Activated CD8-positive, alpha-beta memory T cell treated with anti-CD3 and anti-CD28 coated beads, Interleukin-2, amount 10 ng/mL, durations not matched to agents 7 days and 5 days (primary cell): ENCODE measurements around the gene CDK11A. TPM values are rescaled to one million over a fixed set of nuclear protein-coding genes. Genes with fewer than 3 reads are reported as not detected.
"Not testable (repeated sequence)": the region's sequence is repeated elsewhere in the genome, so short reads cannot be mapped to it uniquely, and the experiment has no call there.

Experiments
- ATAC-seq: fragments of 150-1000 bp; cut with Tn5 transposase; one replicate; pipeline ENCODE4 v1.10.0; 2021; ENCODE audit warnings: moderate library complexity
- CTCF ChIA-PET: fragments of 350-600 bp; sonication (Branson Sonifier 250); formaldehyde crosslinking; loops from one replicate; lab custom pipeline; 2021; ENCODE audit warnings: antibody characterized with exemption; lab: Charles Lee
- DNase-seq: peaks from one replicate; pipeline ENCODE4 v3.0.0-alpha.2; 2020
- H3K27ac Mint-ChIP-seq: one replicate; pipeline ENCODE4 v1.8.0; 2021; ENCODE audit warnings: mild to moderate bottlenecking, mixed read lengths
- H3K27me3 Mint-ChIP-seq: one replicate; pipeline ENCODE4 v1.8.0; 2021; ENCODE audit warnings: mixed read lengths
- H3K36me3 Mint-ChIP-seq: one replicate; pipeline ENCODE4 v1.8.0; 2021; ENCODE audit warnings: mild to moderate bottlenecking, mixed read lengths
- H3K4me1 Mint-ChIP-seq: one replicate; pipeline ENCODE4 v1.8.0; 2021; ENCODE audit warnings: mixed read lengths
- H3K4me3 Mint-ChIP-seq: one replicate; pipeline ENCODE4 v1.8.0; 2021; ENCODE audit warnings: mild to moderate bottlenecking, moderate library complexity, mixed read lengths
- H3K9me3 Mint-ChIP-seq: one replicate; pipeline ENCODE4 v1.8.0; 2022; ENCODE audit warnings: low read depth, mixed read lengths
- total RNA-seq, 2 experiments: library from RNA; stranded (reverse); gene quantifications; one replicate each; pipeline ENCODE4 v1.2.3, GENCODE V29; 2021

CDK11A gene
- total RNA-seq, 2 experiments from 2014 or later: 80.5 to 100 TPM

DNA sequence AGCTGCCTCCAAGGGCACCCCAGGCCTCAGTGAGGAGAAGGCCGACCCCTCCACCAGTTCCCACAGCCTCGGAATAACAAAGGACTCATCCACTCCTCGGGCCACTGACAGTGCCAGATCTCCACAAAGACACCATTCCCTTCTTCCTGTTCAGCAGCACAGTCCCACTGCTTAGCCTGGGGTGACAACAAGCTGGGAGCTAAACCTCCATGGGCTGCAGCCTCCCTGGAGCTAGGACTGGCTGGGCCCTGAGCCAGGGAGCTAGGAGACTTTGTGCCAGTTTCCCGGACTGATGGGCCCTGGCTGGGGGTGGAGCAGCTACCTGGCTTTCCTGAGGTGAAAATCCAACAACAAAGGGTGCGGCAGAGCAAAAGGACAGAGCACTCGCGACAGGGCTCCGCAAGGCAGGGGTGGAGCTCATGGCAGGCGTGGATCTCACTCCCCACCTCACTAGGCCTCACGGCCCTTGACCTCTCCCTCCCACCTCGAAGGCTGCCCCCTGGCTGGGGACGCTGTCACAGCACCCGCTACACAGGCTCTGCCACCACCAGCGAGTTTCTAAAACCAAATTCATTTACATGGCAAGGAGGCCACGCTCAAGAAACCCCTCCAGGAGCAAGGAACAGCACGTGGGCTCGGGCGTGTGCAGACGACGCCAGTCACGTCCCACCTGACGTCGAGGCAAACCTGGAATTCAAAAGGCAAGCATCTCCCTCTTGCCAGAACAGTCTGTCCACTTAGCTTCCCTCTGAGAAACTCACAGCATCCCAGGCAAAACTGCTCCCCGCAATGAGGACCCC is 45.4 kb downstream of the CDK11A start:
- Mint-ChIP-seq H3K27ac (peak overlapping the region; percentile 94), H3K27me3 (no peaks in the 10 kb centered on the region), H3K4me3 (peak overlapping the region; percentile 76), H3K9me3 (no peaks in the 10 kb centered on the region), H3K36me3 (peaks cover 4% of the 10 kb centered on the region), H3K4me1 (peaks cover 27% of the 10 kb centered on the region)
- DNase-seq (peak; percentile 74), ATAC-seq (peak; percentile 40)
- CTCF ChIA-PET: interaction anchor here (0.7 to 2.3 kb wide), 11 partner anchors 9 to 304 kb away, joined by 3 to 7 read pairs (median 4); partner anchors contain the start of gene AURKAIP1

DNA sequence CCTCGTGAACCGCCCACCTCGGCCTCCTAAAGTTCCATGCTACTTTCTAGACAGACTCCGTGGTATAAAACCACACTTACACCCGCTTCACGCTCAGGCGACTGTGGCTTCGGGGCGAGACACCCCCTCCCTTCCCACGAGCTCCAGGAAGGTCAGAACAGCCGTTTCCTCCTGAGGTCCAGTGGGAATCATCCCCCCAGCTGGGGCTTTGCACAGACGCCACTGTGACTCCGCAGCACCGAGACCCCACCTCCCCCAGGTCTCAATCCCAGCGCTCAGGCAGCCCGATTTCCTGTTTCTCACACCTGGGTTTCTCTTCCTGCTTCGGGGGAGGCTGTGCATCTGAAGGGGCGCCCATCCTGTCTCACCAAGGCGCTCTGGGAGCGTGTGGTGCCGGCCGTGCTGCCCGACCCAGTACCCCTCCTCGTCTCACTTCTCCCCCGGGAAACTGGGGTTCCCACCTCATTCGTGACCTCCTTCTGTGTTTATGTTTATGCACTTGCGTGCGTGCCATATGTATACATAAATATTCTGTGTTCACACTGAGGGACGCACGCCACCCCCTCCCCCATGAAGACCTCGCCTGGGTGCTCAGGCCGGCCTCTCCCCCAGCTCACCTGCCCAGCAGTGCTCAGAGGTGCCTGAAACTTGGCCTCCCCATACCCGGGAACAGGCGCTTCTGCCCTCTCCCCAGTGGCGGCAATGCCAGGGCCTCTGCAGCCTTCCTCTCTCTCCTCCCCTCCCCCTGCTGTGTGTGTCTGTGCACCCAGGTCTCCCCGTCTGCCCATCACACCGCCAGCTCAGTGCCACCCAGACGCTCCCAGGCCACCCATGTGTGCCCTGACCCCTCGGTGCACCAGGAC is 46.2 kb downstream of the CDK11A start:
- Mint-ChIP-seq H3K4me1 (peaks cover 27% of the 10 kb centered on the region), H3K36me3 (peaks cover 6% of the 10 kb centered on the region), H3K4me3 (peak overlapping the region; percentile 76), H3K27me3 (no peaks in the 10 kb centered on the region), H3K27ac (peak overlapping the region; percentile 94), H3K9me3 (no peaks in the 10 kb centered on the region)
- ATAC-seq (peak; percentile 60), DNase-seq (peak; percentile 67)
- CTCF ChIA-PET: interaction anchor here (0.7 to 2.3 kb wide), 13 partner anchors 9 to 303 kb away, joined by 3 to 7 read pairs (median 4); partner anchors contain the start of gene AURKAIP1

DNA sequence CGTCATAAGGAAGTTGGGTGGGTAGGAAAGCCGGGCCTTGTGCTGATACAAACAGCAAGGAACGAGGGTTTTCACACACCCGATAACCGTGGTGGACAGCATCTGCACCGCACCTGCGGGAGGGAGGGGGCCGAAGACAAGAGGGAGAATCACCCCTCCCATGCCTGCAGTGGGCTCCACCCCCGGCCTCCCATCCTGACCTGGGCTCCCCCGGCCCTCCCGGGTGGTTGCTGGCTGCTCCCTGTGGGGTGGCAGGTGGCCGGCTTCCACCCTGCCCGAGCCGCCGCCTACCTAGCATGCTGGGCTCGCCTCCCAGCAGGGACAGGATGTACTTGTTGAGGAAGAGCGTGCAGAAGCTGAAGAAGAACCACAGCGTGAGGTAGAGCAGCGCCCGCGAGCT is 48.1 kb downstream of the CDK11A start:
- peaks cover 12% of the 10 kb centered on the region for H3K36me3 Mint-ChIP-seq
- H3K27ac Mint-ChIP-seq, DNase-seq, CTCF ChIA-PET, H3K27me3 Mint-ChIP-seq, H3K4me3 Mint-ChIP-seq, H3K9me3 Mint-ChIP-seq: not testable (repeated sequence)
- peaks cover 27% of the 10 kb centered on the region for H3K4me1 Mint-ChIP-seq
- peak; percentile 29 for ATAC-seq

DNA sequence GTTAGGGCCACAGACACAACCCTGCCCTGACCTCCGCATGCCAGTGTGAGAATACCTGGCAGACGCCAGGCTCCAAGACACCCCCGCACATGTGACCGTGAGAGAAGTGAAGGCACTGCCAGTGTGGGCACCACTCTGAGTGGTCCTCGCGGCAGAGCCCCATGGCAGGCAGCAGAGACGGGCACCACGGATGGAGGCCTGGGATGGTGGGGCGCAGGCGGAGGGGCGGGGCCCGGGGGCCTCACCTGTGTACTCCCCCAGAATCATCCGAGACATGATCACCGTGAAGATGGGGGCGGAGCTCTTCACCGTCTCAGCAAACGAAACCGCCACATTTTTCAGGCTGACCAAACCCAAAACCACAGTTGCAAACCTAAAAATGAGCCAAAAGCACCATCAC is 48.9 kb downstream of the CDK11A start:
- ATAC-seq: peak; percentile 25
- H3K4me3 Mint-ChIP-seq, CTCF ChIA-PET, H3K27me3 Mint-ChIP-seq, H3K9me3 Mint-ChIP-seq, DNase-seq: not testable (repeated sequence)
- Mint-ChIP-seq H3K36me3 (peaks cover 14% of the 10 kb centered on the region), H3K27ac (peak overlapping the region; percentile 36), H3K4me1 (peaks cover 27% of the 10 kb centered on the region)

GRCh38 chr1:1674806-1675205 is 49.4 kb downstream of the CDK11A start:
- peak overlapping the region; percentile 80 for H3K27ac Mint-ChIP-seq
- H3K27me3 Mint-ChIP-seq, H3K4me3 Mint-ChIP-seq, H3K9me3 Mint-ChIP-seq, DNase-seq, CTCF ChIA-PET, ATAC-seq: not testable (repeated sequence)
- peaks cover 14% of the 10 kb centered on the region for H3K36me3 Mint-ChIP-seq
- peaks cover 29% of the 10 kb centered on the region for H3K4me1 Mint-ChIP-seq

DNA sequence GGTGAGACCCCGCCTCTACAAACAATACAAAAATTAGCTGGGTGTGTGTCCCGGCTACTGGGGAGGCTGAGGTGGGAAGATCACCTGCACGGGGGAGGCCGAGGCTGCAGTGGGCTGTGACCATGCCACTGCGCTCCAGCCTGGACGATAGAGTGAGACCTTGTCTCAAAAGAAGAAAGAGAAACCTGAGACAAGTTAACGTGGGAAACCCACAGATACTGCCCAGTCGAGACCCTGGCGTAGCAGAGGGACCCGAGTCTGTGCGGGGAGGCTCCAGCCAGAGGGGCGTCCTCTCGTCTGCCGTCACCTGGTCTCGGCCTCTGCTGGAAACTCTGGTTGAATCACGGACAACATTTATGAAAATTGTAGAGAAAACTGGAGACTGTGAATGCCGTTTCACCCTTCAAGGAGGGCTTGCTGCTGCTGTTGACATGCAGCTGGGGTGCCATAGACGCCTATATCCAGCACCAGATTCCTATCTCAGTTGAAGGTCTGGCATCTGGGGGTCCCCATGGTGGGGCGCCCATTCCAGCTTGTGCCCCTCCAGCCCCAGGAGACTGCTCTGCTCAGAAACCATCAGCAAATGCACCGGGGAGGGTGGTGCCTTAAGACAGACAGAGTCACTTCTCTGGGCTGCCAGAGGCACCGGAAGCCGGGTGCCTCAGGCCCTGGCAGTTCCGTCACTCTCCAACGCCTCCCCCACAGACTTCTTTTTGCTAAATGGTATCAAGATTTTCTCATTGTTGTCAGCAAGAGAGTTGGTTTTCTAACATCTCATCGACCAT is 51.8 kb downstream of the CDK11A start:
- CTCF ChIA-PET: no interaction called here
- Mint-ChIP-seq H3K27me3 (no peaks in the 10 kb centered on the region), H3K9me3 (no peaks in the 10 kb centered on the region), H3K27ac (no peak overlapping the region), H3K4me3 (no peak overlapping the region), H3K36me3 (peaks cover 21% of the 10 kb centered on the region), H3K4me1 (peaks cover 12% of the 10 kb centered on the region)
- ATAC-seq: no peak
- DNase-seq: no peak

GRCh38 chr1:1671365-1672119 is 52.6 kb downstream of the CDK11A start:
- CTCF ChIA-PET: no interaction called here
- no peaks in the 10 kb centered on the region for H3K27me3 Mint-ChIP-seq
- no peak overlapping the region for H3K4me3 Mint-ChIP-seq
- DNase-seq (no peak), ATAC-seq (no peak)
- H3K9me3 Mint-ChIP-seq: no peaks in the 10 kb centered on the region
- H3K36me3 Mint-ChIP-seq: peaks cover 22% of the 10 kb centered on the region
- H3K27ac Mint-ChIP-seq: no peak overlapping the region
- peaks cover 10% of the 10 kb centered on the region for H3K4me1 Mint-ChIP-seq

DNA sequence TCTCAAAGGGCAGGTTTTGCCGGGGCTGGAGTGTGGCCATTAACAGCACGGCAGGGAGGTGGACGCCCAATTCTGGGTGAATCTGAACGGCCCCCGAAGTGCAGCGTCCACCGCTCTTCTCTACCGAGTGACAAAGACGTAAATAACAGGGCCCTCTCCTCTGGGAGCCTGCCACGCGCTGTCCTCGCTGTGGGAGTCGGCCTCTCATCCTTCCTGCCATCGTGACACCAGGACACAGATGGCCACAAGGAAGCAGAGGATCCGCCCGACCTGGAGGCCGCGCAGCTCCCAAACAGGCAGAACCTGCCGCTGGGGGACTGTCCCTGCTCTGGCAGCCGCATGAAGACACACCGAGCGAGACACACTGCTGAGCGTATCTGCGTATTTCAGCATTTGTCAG is 53.3 kb downstream of the CDK11A start:
- Mint-ChIP-seq H3K4me1 (peaks cover 10% of the 10 kb centered on the region), H3K36me3 (peaks cover 22% of the 10 kb centered on the region), H3K27me3 (no peaks in the 10 kb centered on the region), H3K4me3 (no peak overlapping the region), H3K9me3 (no peaks in the 10 kb centered on the region), H3K27ac (no peak overlapping the region)
- CTCF ChIA-PET: no interaction called here
- DNase-seq (no peak), ATAC-seq (no peak)

GRCh38 chr1:1669468-1670440 is 54.4 kb downstream of the CDK11A start:
- no peak overlapping the region for H3K27ac Mint-ChIP-seq
- CTCF ChIA-PET: interaction anchor here (1.0 kb wide), 1 partner anchor 9 kb away, joined by 4 read pairs; no protein-coding TSS in a partner anchor
- H3K4me3 Mint-ChIP-seq: no peak overlapping the region
- peaks cover 25% of the 10 kb centered on the region for H3K36me3 Mint-ChIP-seq
- no peak for DNase-seq
- no peak for ATAC-seq
- peaks cover 8% of the 10 kb centered on the region for H3K4me1 Mint-ChIP-seq
- H3K27me3 Mint-ChIP-seq: no peaks in the 10 kb centered on the region
- H3K9me3 Mint-ChIP-seq: no peaks in the 10 kb centered on the region

GRCh38 chr1:1666526-1666925 is 57.6 kb downstream of the CDK11A start:
- ATAC-seq (no peak), DNase-seq (no peak)
- Mint-ChIP-seq H3K27ac (no peak overlapping the region), H3K4me3 (no peak overlapping the region), H3K36me3 (peaks cover 17% of the 10 kb centered on the region), H3K27me3 (no peaks in the 10 kb centered on the region), H3K9me3 (no peaks in the 10 kb centered on the region), H3K4me1 (peaks cover 4% of the 10 kb centered on the region)
- CTCF ChIA-PET: interaction anchor here (0.8 to 1.7 kb wide), 2 partner anchors 12 to 14 kb away, joined by 3 to 5 read pairs; no protein-coding TSS in a partner anchor

DNA sequence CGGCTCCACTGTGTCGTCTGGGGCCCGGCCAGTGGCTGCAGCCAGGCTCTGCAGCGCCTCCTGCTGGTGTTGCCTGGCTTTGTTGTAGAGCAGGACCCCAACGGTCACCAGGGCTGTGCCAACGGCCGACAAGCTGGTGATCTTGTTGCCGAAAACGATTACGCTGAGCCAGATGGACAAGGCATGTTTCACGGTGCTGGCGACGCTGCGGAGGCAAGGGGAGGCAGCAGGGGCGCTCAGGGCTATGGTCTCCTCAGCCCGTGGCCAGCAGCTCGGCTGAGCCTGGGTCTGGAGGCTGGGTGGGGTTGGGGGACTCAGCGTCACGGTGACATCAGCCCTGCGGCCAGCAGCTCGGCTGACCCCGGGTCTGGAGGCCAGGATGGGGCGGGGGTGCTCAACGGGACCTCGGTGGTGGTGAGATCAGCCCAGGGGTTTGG is 58.3 kb downstream of the CDK11A start:
- H3K27me3 Mint-ChIP-seq: no peaks in the 10 kb centered on the region
- DNase-seq: no peak
- peaks cover 4% of the 10 kb centered on the region for H3K4me1 Mint-ChIP-seq
- H3K9me3 Mint-ChIP-seq: no peaks in the 10 kb centered on the region
- CTCF ChIA-PET: interaction anchor here (0.8 to 1.7 kb wide), 4 partner anchors 12 to 15 kb away, joined by 3 to 5 read pairs (median 4); no protein-coding TSS in a partner anchor
- peaks cover 10% of the 10 kb centered on the region for H3K36me3 Mint-ChIP-seq
- H3K27ac Mint-ChIP-seq: no peak overlapping the region
- no peak overlapping the region for H3K4me3 Mint-ChIP-seq
- peak; percentile 29 for ATAC-seq
